SU-DHL-6 (cell line): ENCODE data around the gene AFM.

Experiments
- EZH2phosphoT487 ChIP-seq: fragments of 200-600 bp; sonication (generic), shearing (Covaris generic); conservative IDR thresholded peaks from 2 replicates; pipeline ENCODE4 v1.6.1; 2018; ENCODE audit warnings: mild to moderate bottlenecking, antibody characterized with exemption, low read length, moderate library complexity, mixed read lengths
- TF ChIP-seq, protein P1 (sequence below): fragments of 200-600 bp; sonication (generic); IDR thresholded peaks from one replicate; pipeline ENCODE4 v1.5.1; 2017; ENCODE audit warnings: antibody characterized with exemption, mild to moderate bottlenecking, low read length, moderate library complexity; ENCODE audit not compliant: insufficient read depth, poor library complexity, severe bottlenecking

DNA sequence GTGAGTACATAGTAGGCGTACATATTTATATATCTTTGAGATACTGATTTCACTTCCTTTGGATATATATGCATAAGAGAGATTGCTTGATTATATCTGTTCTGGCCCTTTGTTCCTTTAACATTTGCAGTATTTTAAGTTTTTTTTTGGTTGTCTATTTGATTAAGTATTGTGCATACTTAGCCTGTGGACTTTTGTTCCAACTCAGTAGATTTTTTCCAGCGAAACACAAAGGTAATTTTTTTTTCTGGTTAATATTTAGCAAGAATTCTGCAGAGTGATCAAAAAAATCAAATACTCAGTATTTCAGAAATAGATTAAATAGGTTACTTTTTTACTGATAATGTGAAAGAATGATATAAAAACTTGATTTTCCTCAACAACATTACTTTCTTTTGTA, at the start of gene AFM:
- TF ChIP-seq, protein P1, sequence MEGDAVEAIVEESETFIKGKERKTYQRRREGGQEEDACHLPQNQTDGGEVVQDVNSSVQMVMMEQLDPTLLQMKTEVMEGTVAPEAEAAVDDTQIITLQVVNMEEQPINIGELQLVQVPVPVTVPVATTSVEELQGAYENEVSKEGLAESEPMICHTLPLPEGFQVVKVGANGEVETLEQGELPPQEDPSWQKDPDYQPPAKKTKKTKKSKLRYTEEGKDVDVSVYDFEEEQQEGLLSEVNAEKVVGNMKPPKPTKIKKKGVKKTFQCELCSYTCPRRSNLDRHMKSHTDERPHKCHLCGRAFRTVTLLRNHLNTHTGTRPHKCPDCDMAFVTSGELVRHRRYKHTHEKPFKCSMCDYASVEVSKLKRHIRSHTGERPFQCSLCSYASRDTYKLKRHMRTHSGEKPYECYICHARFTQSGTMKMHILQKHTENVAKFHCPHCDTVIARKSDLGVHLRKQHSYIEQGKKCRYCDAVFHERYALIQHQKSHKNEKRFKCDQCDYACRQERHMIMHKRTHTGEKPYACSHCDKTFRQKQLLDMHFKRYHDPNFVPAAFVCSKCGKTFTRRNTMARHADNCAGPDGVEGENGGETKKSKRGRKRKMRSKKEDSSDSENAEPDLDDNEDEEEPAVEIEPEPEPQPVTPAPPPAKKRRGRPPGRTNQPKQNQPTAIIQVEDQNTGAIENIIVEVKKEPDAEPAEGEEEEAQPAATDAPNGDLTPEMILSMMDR: no peak
- no peak for TF ChIP-seq EZH2phosphoT487
